GM10248 (cell line): Measurements from ENCODE around the gene SLC39A5.
"Not testable (repeated sequence)": the region's sequence is repeated elsewhere in the genome, so short reads cannot be mapped to it uniquely, and the experiment has no call there.

ENCODE experiments used
- CTCF ChIA-PET: fragments of 300-600 bp; sonication (Branson Sonifier 250); formaldehyde crosslinking; extraction: SDS; loops from one replicate; lab custom pipeline; 2021; ENCODE audit warnings: antibody characterized with exemption; lab: Yijun Ruan, JAX
- POLR2A ChIA-PET: fragments of 350-650 bp; sonication (Branson Sonifier 250); formaldehyde crosslinking; extraction: SDS; loops from one replicate; lab custom pipeline; 2020; ENCODE audit warnings: antibody characterized with exemption; lab: Yijun Ruan, JAX
- DNase-seq: peaks from one replicate; pipeline ENCODE4 v3.0.0; 2012; ENCODE audit errors: extremely low spot score
- CTCF ChIP-seq: IDR thresholded peaks from 2 replicates; pipeline ENCODE4 v1.5.1; 2012; ENCODE audit warnings: mild to moderate bottlenecking, low read depth; ENCODE audit errors: extremely low read depth, missing control alignments, control extremely low read depth

Gene SLC39A5

GRCh38 chr12:56189918-56190694 lies 39.7 kb upstream of the SLC39A5 start:
- CTCF ChIA-PET, result interaction anchor here (0.8 to 9.6 kb wide), 65 partner anchors 10 to 451 kb away, joined by 3 to 243 read pairs (median 5); partner anchors contain the start of genes ANKRD52, ESYT1, IL23A and MYL6
- DNase-seq, result peak; percentile 75
- POLR2A ChIA-PET, result interaction anchor here (0.5 to 3.0 kb wide), 10 partner anchors 22 to 286 kb away, joined by 3 to 16 read pairs (median 8); partner anchors contain the start of genes ESYT1, RNF41 and ZC3H10
- TF ChIP-seq CTCF, result no peak

- ChIA-PET CTCF (interaction anchor here (1.0 to 9.6 kb wide), 15 partner anchors 9 to 451 kb away, joined by 3 to 243 read pairs (median 22); partner anchors contain the start of genes ESYT1, RNF41 and ZC3H10), POLR2A (no interaction called here)
- no peak for DNase-seq
- no peak for TF ChIP-seq CTCF
These were observed 39.1 kb upstream of the SLC39A5 start for GRCh38 chr12:56190695-56191155.

- DNase-seq, result no peak
- TF ChIP-seq CTCF, result no peak
- CTCF ChIA-PET, result interaction anchor here (0.9 to 9.6 kb wide), 18 partner anchors 9 to 453 kb away, joined by 3 to 243 read pairs (median 6); partner anchors contain the start of genes ANKRD52, ESYT1, MIP and RNF41
- POLR2A ChIA-PET, result no interaction called here
These were observed 37.3 kb upstream of the SLC39A5 start for GRCh38 chr12:56192582-56192981.

GRCh38 chr12:56193025-56193578 lies 36.7 kb upstream of the SLC39A5 start:
- TF ChIP-seq CTCF, result peak; percentile 79
- ChIA-PET POLR2A (no interaction called here), CTCF (interaction anchor here (0.9 to 9.6 kb wide), 13 partner anchors 9 to 271 kb away, joined by 3 to 243 read pairs (median 9); partner anchors contain the start of genes ANKRD52, ESYT1, RNF41 and ZC3H10)
- peak; percentile 78 for DNase-seq

GRCh38 chr12:56196818-56197550 lies 32.9 kb upstream of the SLC39A5 start:
- ChIA-PET POLR2A (interaction anchor here (0.7 kb wide), 1 partner anchor 89 kb away, joined by 7 read pairs; no protein-coding TSS in a partner anchor), CTCF (interaction anchor here (1.1 to 6.5 kb wide), 8 partner anchors 8 to 394 kb away, joined by 3 to 51 read pairs (median 4); partner anchors contain the start of genes RNF41, SMARCC2 and ZC3H10)
- DNase-seq, result not testable (repeated sequence)

GRCh38 chr12:56197921-56198635 lies 31.8 kb upstream of the SLC39A5 start:
- ChIA-PET POLR2A (interaction anchor here (0.6 kb wide), 1 partner anchor 72 kb away, joined by 3 read pairs; no protein-coding TSS in a partner anchor), CTCF (interaction anchor here (1.0 to 6.5 kb wide), 9 partner anchors 9 to 101 kb away, joined by 3 to 51 read pairs (median 4); partner anchors contain the start of genes RNF41, SMARCC2 and ZC3H10)
- DNase-seq, result no peak
- TF ChIP-seq CTCF, result no peak
